ENCODE results near the gene CPHXL2. TPM values are rescaled to one million over a fixed set of nuclear protein-coding genes. Genes with fewer than 3 reads are reported as not detected.

CPHXL2 gene
- total and polyA plus RNA-seq, 2 experiments from 2014 or later: not detected

- H3K79me2 ChIP-seq (replicated peaks; ENCODE audit: insufficient read depth): no peaks in the 10 kb centered on the region
- TF ChIP-seq ZNF114 (CRISPR knock-in tag; IDR thresholded peaks at IDR 0.05) (no peak), CTCF (conservative IDR thresholded peaks at IDR 0.05; ENCODE audit: low read depth in 2 of 2) (peak; percentile 70 to 74), STAT1 (IDR thresholded peaks at IDR 0.05; ENCODE audit: unreplicated experiment) (no peak), EZH2 (IDR thresholded peaks at IDR 0.05; ENCODE audit: low read depth, unreplicated experiment) (no peak), ETS1 (IDR thresholded peaks at IDR 0.05) (no peak), ZNF462 (CRISPR knock-in tag; IDR thresholded peaks at IDR 0.05) (no peak)
- peaks cover 58% of the 10 kb centered on the region for H3K9me3 Mint-ChIP-seq
- H4K20me1 ChIP-seq (replicated peaks; ENCODE audit: insufficient read depth): no peaks in the 10 kb centered on the region
- H3K36me3 ChIP-seq (ENCODE audit: insufficient read depth): no peaks in the 10 kb centered on the region
- no peaks in the 10 kb centered on the region for H3F3A ChIP-seq (replicated peaks; ENCODE audit: low read depth)
- no peak overlapping the region for H3K4me3 Mint-ChIP-seq
- no peak overlapping the region for H3K27ac Mint-ChIP-seq
- ATAC-seq (no peak; the same call in 2 of the 3 replicates), DNase-seq (ENCODE audit: low spot score) (peak; percentile 81)
- no peak overlapping the region for H3K27ac ChIP-seq (ENCODE audit: low read depth)
- no peaks in the 10 kb centered on the region for H3K27me3 ChIP-seq (ENCODE audit: insufficient read depth)
- no peak overlapping the region for H3K4me2 ChIP-seq
- H2AFZ ChIP-seq: no peak overlapping the region
- no peaks in the 10 kb centered on the region for H3K4me1 Mint-ChIP-seq
- peaks cover 6% of the 10 kb centered on the region for H3K27me3 Mint-ChIP-seq (ENCODE audit: insufficient read depth, low read depth, poor library complexity)
- no peak overlapping the region for H3K4me3 ChIP-seq
- no peaks in the 10 kb centered on the region for H3K4me1 ChIP-seq (ENCODE audit: insufficient read depth)
- H3K9me2 ChIP-seq (ENCODE audit: insufficient read depth): 0 out of 2 replicates have a peak, but pooled peaks cover 5% of the 10 kb centered on the region
- peaks cover 3% of the 10 kb centered on the region; the same call in 1 of the 3 replicates for H3K36me3 Mint-ChIP-seq (ENCODE audit: low read depth)
Observed at GRCh38 chr16:75695708-75696107, 18.9 kb upstream of the CPHXL2 start.

Measured in GM23338 (cell line).